ENCODE data around the gene SNX11.

Gene SNX11

GRCh38 chr17:48095611-48096010 lies 12.0 kb upstream of the SNX11 start:
- no peak for DNase-seq (ENCODE audit: low spot score)

GRCh38 chr17:48100160-48100559 lies 7.4 kb upstream of the SNX11 start:
- DNase-seq (ENCODE audit: low spot score), result no peak

GRCh38 chr17:48100591-48101011 lies 7.0 kb upstream of the SNX11 start:
- peak; percentile 29 for DNase-seq (ENCODE audit: low spot score)

GRCh38 chr17:48101012-48101720 lies 6.4 kb upstream of the SNX11 start, which contains the start of gene CBX1:
TSS of gene CBX1 (minus strand) at chr17:48101478. CDS start at chr17:48077004, 24,474 bp downstream.
- DNase-seq (ENCODE audit: low spot score), result peak; percentile 92

GRCh38 chr17:48102043-48102750 lies 5.4 kb upstream of the SNX11 start:
- no peak for DNase-seq (ENCODE audit: low spot score)

GRCh38 chr17:48102798-48103715 lies 4.5 kb upstream of the SNX11 start:
- no peak for DNase-seq (ENCODE audit: low spot score)

GRCh38 chr17:48104440-48104839 lies 3.1 kb upstream of the SNX11 start:
- no peak for DNase-seq (ENCODE audit: low spot score)

GRCh38 chr17:48106802-48107136 lies 797 bp upstream of the SNX11 start:
- DNase-seq (ENCODE audit: low spot score), result no peak

GRCh38 chr17:48110761-48111160 lies 3.2 kb downstream of the SNX11 start:
- DNase-seq (ENCODE audit: low spot score), result no peak

GRCh38 chr17:48111937-48112241 lies 4.3 kb downstream of the SNX11 start:
- DNase-seq (ENCODE audit: low spot score), result no peak

- DNase-seq (ENCODE audit: low spot score), result peak; percentile 61
Measured at GRCh38 chr17:48113201-48113676, 5.7 kb downstream of the SNX11 start.

- DNase-seq (ENCODE audit: low spot score), result peak; percentile 87
Measured at GRCh38 chr17:48121923-48122664, 14.5 kb downstream of the SNX11 start.

GRCh38 chr17:48122665-48123045 lies 15.1 kb downstream of the SNX11 start:
- peak; percentile 59 for DNase-seq (ENCODE audit: low spot score)

- DNase-seq (ENCODE audit: low spot score), result peak; percentile 93
Measured at GRCh38 chr17:48123111-48123510, 15.5 kb downstream of the SNX11 start.

GRCh38 chr17:48123776-48124388 lies 16.3 kb downstream of the SNX11 start:
- no peak for DNase-seq (ENCODE audit: low spot score)

- DNase-seq (ENCODE audit: low spot score), result no peak
Measured at GRCh38 chr17:48125829-48126531, 18.4 kb downstream of the SNX11 start.

- DNase-seq (ENCODE audit: low spot score), result no peak
Measured at GRCh38 chr17:48126532-48126850, 18.9 kb downstream of the SNX11 start.

GRCh38 chr17:48127371-48128051 lies 19.9 kb downstream of the SNX11 start:
- DNase-seq (ENCODE audit: low spot score), result no peak

- DNase-seq (ENCODE audit: low spot score), result no peak
Measured at GRCh38 chr17:48128400-48128799, 20.8 kb downstream of the SNX11 start.

- DNase-seq (ENCODE audit: low spot score), result no peak
Measured at GRCh38 chr17:48129981-48130380, 22.4 kb downstream of the SNX11 start.
